Stimulated activated CD8-positive, alpha-beta memory T cell treated with anti-CD3 and anti-CD28 coated beads, Interleukin-15, amount 100 ng/mL, for 24 hours (primary cell): ENCODE data around the gene ADGRL4.
"Not testable (repeated sequence)": the region's sequence is repeated elsewhere in the genome, so short reads cannot be mapped to it uniquely, and the experiment has no call there.

Experiments used
- DNase-seq: peaks from one replicate; pipeline ENCODE4 v3.0.0-alpha.2; 2020; ENCODE audit warnings: low read depth

Gene ADGRL4

GRCh38 chr1:78916986-78917385 lies 89.5 kb downstream of the ADGRL4 start:
- DNase-seq: no peak

- DNase-seq: no peak
Observed at GRCh38 chr1:78913950-78914349, 92.6 kb downstream of the ADGRL4 start.

DNA sequence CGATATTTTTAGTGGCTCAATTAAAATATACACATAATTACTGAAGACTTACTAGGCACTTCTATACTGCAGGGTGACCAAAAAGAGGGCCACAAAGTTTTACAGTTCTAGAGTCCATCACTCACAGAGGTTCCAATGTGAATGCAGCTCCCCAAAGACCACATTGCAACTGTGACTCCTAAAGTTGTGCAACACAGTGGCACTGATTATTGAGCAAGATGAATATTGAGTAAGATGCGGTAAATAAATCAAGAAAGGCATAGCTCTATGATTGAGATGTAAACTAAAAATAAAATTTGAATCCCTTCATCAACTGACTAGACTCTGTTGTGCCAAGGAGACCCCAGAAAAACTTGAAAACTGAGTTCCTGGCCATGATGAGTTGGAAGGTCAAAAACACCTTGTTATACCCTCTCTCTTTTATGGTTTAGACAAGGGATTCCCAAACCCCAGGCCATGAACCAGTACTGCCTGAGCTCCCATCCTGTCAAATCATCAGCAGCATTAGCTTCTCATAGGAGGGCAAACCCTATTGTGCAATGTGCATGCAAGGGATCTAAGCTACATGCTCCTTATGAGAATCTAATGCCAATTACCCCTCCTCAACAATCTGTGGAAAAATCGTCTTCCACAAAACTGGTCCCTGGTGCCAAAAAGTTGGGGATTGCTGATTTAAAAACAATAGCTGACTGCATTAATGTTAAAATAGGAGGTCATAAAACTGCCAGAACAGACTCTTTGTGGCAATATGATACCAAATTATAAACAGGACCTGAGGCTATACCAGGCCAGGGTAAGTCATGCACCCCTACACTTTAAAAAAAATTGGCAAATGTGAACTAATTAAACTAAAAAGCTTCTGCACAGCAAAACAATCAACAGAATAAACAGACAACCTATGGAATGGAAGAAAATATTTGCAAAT lies 94.3 kb downstream of the ADGRL4 start:
- no peak for DNase-seq

DNA sequence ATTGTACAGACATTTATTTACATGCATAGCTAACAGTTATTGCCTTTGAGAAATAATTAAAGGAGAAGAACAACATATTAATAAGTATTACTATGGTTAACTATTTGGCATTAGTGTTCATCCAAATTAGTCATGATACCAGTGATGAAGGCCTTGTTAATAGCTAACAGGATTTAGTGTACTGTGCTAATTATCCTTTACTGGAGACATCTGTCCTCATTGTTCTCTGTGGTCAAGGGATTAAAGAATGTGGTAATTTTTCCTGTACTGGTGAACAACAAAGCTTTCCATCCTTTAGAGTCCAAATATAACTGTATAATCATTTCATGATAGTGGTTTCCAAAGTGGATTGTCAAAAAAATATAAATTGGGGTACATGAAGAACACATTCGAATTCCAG lies 103.9 kb downstream of the ADGRL4 start:
- no peak for DNase-seq

DNA sequence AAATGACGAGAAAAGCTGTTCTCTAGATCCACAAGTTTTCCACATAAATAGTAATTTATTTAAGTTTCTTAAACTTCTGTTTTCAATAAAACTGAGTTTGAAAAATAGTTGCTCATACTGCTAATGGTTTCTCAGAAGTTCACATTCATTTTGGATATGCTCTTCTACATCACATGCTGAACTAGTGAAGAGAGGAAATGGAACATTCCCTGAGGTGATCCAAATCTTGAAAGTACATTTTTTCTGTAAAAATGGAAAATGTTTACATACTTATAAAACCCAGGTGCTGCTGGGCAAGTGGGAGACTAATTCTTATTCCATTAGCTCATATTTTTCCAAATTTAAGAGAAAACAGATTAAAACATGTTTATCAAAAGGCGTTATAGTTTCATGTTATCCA lies 111.7 kb downstream of the ADGRL4 start:
- DNase-seq: no peak

DNA sequence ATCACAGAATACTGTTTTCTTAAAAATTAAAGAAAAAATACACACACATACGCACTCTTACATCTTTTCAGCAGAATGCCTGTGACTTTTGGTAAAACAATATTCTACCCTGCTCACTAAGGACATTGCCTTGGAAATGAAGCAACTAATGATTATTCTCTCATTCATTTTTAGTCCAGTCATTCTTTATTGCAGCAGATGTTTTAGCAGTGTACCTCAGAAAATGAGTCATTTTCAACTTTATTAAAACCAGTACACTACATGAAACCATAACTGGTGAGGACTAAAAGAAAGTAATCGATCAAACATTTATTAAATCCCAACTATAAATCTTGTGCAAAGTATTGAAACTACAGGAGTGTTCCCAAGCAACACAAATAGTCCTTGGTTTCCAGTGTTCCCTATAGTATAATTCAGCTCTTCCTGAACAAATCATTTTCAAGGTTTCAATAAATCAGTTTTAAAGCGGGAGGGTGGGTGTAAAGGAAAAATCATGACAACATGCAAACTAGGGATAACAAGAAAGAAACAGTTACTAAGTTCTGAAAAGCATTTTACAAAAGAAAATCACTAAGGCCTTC lies 114.2 kb downstream of the ADGRL4 start:
- DNase-seq: no peak

DNA sequence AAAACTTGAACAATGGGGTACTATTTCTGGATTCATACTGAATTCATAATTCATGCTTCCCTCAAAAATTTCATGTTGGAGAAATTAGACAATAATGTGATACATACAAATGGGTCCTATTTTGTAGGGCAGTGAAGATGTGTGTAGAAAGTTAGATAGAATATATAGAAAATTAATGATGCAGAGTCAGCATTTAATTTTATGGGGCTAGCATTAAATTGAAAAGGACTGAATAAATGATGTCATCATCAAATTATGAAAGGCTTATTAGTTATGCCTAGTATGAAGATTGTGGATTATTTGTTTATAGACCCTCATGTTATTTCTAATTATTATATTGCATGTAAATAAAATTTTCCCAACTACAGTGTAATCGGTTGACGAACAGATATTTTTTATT lies 119.1 kb downstream of the ADGRL4 start:
- DNase-seq: no peak

- no peak for DNase-seq
Observed at GRCh38 chr1:78884685-78885452, 121.7 kb downstream of the ADGRL4 start.

GRCh38 chr1:78880223-78880622 lies 126.3 kb downstream of the ADGRL4 start:
- no peak for DNase-seq

GRCh38 chr1:78875986-78876385 lies 130.5 kb downstream of the ADGRL4 start:
- DNase-seq: not testable (repeated sequence)

DNA sequence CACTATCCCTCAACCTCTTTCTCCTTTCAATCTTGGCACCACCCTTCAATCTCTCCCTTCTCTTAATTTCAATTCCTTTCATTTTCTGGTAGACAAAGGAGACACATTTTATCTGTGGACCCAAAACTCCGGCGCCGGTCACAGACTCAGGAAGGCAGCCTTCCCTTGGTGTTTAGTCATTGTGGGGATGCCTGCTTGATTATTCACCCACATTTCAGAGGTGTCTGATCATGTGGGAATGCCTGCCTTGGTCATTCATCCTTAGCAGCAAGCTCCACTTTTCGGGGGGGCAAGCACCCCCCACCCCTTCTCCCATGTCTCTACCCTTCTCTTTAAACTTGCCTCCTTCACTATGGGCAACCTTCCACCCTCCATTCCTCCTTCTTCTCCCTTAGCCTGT lies 133.7 kb downstream of the ADGRL4 start:
- DNase-seq: not testable (repeated sequence)

DNA sequence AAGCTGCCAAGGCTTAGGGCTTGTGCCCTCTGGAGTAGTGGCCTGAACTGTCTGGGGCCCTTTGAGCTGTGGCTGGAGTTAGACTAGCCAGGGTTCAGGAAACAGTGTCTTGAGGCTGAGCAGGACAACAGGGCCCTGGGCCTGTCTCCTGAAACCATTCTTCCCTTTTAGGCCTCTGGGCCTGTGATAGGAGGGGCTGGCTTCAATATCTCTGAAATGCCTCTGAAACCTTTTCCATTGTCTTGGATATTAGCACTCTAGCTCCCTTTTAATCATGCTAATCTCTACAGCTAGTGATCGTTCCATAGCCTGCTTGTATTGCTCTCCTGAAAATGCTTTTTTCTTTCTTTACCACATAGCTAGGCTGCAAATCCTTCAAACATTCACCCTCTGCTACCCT lies 135.3 kb downstream of the ADGRL4 start:
- DNase-seq: no peak

DNA sequence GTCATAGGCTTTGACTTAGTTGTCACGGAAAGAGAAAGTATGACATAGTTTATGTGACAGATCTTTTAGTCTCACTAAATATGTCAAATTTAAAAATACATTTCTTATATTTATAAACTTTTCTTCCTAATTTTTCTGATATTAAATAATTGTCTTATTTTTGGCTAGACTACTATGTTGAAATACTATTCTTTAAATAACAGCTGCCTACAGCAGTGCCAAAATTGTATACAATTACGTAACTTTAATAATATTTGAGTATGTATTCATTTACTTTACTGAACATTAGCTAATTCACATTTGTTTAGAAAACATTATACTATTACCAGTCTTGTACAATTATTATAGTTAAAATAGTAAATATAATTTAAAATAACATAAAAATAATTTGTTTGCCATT lies 137.4 kb downstream of the ADGRL4 start:
- DNase-seq: no peak

- DNase-seq: no peak
Observed at GRCh38 chr1:78864175-78864574, 142.4 kb downstream of the ADGRL4 start.

DNA sequence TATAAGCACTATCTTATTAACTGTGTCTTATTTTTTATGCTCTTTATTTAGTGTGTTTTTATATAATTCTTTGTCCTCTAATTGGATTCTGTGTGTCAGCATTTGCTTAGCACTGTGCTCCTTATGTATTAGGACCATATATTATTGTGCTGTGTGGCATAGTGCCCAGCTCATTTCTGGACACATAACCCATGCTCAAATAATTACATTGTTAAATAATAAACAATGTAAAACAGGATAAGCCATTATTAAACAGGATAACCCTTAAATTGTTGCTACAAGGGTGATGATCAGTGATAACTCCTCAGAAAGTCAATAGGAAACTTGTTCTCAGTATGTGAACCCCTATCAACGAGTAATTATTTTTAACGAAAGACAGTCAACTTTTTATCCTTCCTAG lies 150.4 kb downstream of the ADGRL4 start:
- DNase-seq: no peak

DNA sequence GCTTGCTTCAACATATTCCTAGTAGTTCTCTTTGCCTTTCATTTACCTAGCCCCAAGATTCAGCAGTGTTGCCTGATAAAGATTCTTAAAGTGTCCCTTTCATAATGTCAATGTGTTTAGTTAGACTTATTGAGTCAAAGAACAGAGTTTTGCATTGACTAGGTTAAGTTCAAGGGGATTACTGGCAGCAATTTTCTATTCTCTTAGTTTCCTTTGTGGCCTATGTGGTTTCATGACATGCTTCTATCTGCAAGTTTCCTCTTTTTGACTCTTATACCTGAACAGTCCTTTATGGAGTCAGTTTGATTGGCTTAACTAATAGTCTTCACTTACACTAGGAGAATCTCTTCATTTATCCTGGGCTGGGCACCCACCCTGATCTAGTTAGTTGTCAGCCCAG lies 151.3 kb downstream of the ADGRL4 start:
- DNase-seq: no peak

DNA sequence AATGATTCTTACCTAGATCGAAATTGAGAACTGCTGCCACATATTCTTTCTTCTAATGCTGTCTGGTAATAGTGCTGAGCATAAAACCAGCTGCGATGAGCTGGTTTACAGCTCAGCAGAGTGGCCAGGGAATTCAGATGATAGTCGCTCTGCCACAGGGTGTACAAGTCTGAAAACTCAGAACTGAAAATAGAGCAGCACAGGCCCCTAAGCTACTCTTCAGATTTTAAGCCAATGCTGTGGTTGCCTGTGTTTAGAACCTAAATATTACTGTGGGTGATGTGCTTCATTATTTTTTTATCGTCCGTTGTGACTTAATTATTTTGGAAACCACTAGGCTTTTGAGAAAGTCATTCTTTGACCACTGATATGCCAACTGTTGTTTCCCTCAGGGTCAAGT lies 152.0 kb downstream of the ADGRL4 start:
- no peak for DNase-seq

- no peak for DNase-seq
Observed at GRCh38 chr1:78843546-78843945, 163.0 kb downstream of the ADGRL4 start.

DNA sequence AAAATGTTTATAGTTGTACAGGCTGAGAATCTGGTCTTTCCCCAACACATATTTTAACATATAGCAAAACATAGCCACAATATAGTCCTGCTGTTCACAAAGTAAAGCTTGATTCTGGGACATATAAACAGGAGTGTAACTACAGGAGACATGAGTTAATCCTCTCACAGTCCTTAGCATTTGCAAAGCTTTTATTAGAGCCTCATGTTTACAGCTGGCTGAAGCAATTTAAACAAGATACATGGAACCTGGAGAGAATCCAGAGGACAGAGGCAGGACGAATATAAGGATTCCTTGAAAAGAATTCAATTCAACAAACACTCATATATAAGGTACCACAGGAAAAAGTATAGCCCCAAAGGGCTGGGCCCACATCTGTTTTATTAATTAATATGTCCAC lies 163.4 kb downstream of the ADGRL4 start:
- DNase-seq: no peak

DNA sequence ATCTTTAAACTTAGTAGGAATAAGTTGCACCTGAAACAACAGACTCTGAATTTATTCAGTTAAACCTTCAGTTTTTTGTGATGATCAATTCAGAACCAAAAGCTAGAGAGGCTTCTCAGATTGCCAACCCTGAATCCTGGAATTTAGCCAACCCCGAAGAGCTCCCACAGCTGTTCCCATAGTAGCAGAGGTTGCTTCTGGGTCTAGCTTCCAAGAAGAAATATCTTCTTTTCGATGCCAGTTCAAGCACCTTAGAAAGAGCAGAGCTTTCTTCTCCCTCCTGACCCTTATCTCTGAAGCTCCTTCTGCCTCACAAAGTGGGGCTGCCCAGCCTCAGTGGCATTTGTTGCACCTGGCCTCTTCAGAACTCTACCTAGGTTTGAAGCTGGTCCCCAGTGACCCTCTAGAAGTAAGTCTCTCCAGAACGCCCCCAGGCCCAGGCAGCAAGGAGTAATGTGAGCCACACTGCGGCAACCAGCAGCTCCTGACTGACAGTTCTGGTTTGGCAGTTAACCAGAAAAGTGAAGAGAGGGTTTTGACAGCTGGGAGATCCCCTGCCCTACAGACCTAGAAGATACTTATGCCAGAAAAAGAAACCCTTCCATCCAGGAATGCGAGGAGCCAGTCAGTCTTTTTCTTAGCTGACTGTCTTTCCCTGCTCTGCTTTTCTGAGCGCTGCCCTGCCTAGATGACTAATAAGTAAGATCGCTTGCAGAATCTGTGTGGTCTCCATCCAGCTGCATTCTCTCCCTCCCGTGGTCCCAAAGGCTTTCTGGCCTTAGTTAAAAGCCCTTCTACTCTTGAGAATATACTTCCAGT lies 165.9 kb downstream of the ADGRL4 start:
- no peak for DNase-seq
